ENCODE data around the gene ADGRG1. TPM values are rescaled to one million over a fixed set of nuclear protein-coding genes. Genes with fewer than 3 reads are reported as not detected.

Gene ADGRG1
- total RNA-seq, 1 experiment from 2014 or later: 13.1 TPM

DNA sequence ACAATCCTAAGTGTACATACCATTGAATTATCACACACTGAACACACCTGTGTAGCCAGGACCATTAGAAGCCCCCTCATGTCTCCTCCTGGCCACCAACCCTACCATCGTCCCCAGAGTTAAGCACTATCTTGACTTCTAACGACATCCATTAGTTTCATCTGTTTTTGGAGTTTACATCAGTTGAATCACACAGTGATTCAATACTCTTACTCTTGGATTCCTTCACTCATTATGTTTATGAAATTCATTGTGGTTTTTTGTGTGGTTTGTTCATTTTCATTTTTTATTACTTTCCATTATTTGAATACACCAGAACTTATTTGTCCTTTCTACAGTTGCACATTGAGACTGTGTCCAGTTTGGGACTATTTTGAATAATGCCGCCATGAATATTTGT, 79.7 kb downstream of the ADGRG1 start:
- CTCF ChIA-PET: no interaction called here
- POLR2A ChIA-PET: no interaction called here
- ATAC-seq (no peak), DNase-seq (ENCODE audit: low read depth, low spot score) (no peak)
- Histone ChIP-seq H3K4me1 (ENCODE audit: control insufficient read depth, insufficient read depth, low read length) (no peaks in the 10 kb centered on the region), H3K36me3 (ENCODE audit: control insufficient read depth, insufficient read depth, low read length) (no peaks in the 10 kb centered on the region), H3K27me3 (ENCODE audit: control insufficient read depth, insufficient read depth, low read length) (no peaks in the 10 kb centered on the region; the same call in 1 of the 2 replicates), H3K4me3 (ENCODE audit: low read depth in 2 of 2, low read length in 2 of 2) (no peak overlapping the region), H3K9me3 (ENCODE audit: control insufficient read depth, insufficient read depth, low read depth, low read length) (no peaks in the 10 kb centered on the region), H3K27ac (ENCODE audit: low read length) (no peak overlapping the region)
- intact Hi-C loops (cut with micrococcal nuclease; ENCODE audit: unreplicated experiment): no loop called here
- TF ChIP-seq REST (IDR thresholded peaks at IDR 0.05; ENCODE audit: insufficient read depth in 1 of 2, low read depth in 2 of 2, low read length in 1 of 2) (no peak), TCF7L2 (IDR thresholded peaks at IDR 0.05; ENCODE audit: low read depth, low read length) (no peak), CTCF (IDR thresholded peaks at IDR 0.05) (no peak), POLR2AphosphoS5 (IDR thresholded peaks at IDR 0.05; ENCODE audit: low read depth, low read length) (no peak), SIN3A (IDR thresholded peaks at IDR 0.05; ENCODE audit: borderline replicate concordance, insufficient read depth, low read depth, low read length) (no peak)
- in situ Hi-C loops (cut with HindIII; ENCODE audit: low pct_unique_long_range_greater_than_20kb, low sequenced_read_pairs): no loop called here
- BruUV-seq (replicated peaks): no TSS peak

- H3K4me3 ChIP-seq (ENCODE audit: low read depth in 2 of 2, low read length in 2 of 2): no peak overlapping the region
- H3K27ac ChIP-seq (ENCODE audit: low read length): no peak overlapping the region
- H3K4me1 ChIP-seq (ENCODE audit: control insufficient read depth, insufficient read depth, low read length): no peaks in the 10 kb centered on the region
- DNase-seq (ENCODE audit: low read depth, low spot score): no peak
- ChIA-PET POLR2A (no interaction called here), CTCF (interaction anchor here (0.9 kb wide), 1 partner anchor 855 kb away, joined by 3 read pairs; no protein-coding TSS in a partner anchor)
- no TSS peak for BruUV-seq (replicated peaks)
- no peak for ATAC-seq
- intact Hi-C loops (cut with micrococcal nuclease; ENCODE audit: unreplicated experiment): no loop called here
- no peaks in the 10 kb centered on the region; the same call in 1 of the 2 replicates for H3K27me3 ChIP-seq (ENCODE audit: control insufficient read depth, insufficient read depth, low read length)
- no peak for TF ChIP-seq POLR2AphosphoS5 (IDR thresholded peaks at IDR 0.05; ENCODE audit: low read depth, low read length)
- no peak for TF ChIP-seq CTCF (IDR thresholded peaks at IDR 0.05)
- TF ChIP-seq TCF7L2 (IDR thresholded peaks at IDR 0.05; ENCODE audit: low read depth, low read length): no peak
- TF ChIP-seq SIN3A (IDR thresholded peaks at IDR 0.05; ENCODE audit: borderline replicate concordance, insufficient read depth, low read depth, low read length): no peak
- TF ChIP-seq REST (IDR thresholded peaks at IDR 0.05; ENCODE audit: insufficient read depth in 1 of 2, low read depth in 2 of 2, low read length in 1 of 2): no peak
- no peaks in the 10 kb centered on the region for H3K9me3 ChIP-seq (ENCODE audit: control insufficient read depth, insufficient read depth, low read depth, low read length)
- in situ Hi-C loops (cut with HindIII; ENCODE audit: low pct_unique_long_range_greater_than_20kb, low sequenced_read_pairs): no loop called here
- H3K36me3 ChIP-seq (ENCODE audit: control insufficient read depth, insufficient read depth, low read length): no peaks in the 10 kb centered on the region
These were observed 81.2 kb downstream of the ADGRG1 start for GRCh38 chr16:57709663-57710062.
